ENCODE results near the gene ZCCHC4. TPM values are rescaled to one million over a fixed set of nuclear protein-coding genes. Genes with fewer than 3 reads are reported as not detected.
A peak's percentile ranks its signal among the peaks of the same experiment; 100 is the strongest.

The ZCCHC4 gene
- total RNA-seq, 2 experiments from 2014 or later, result 11.3 to 11.4 TPM

GRCh38 chr4:25303578-25303977, 9.0 kb upstream of the ZCCHC4 start:
- H3K4me1 Mint-ChIP-seq (ENCODE audit: low read depth), result no peaks in the 10 kb centered on the region
- peaks cover 12% of the 10 kb centered on the region for H3K27me3 Mint-ChIP-seq (ENCODE audit: low read depth)
- H3K9me3 Mint-ChIP-seq (ENCODE audit: insufficient read depth), result no peaks in the 10 kb centered on the region
- no peak overlapping the region for H3K27ac Mint-ChIP-seq
- DNase-seq (no peak), ATAC-seq (no peak)
- ChIA-PET CTCF (interaction anchor here (1.0 kb wide), 1 partner anchor 9 kb away, joined by 5 read pairs; the partner anchor contains the start of gene ZCCHC4), POLR2A (interaction anchor here (0.6 kb wide), 1 partner anchor 70 kb away, joined by 3 read pairs; the partner anchor contains the start of gene PI4K2B)
- H3K36me3 Mint-ChIP-seq (ENCODE audit: low read depth), result no peaks in the 10 kb centered on the region
- no peak overlapping the region for H3K4me3 Mint-ChIP-seq

GRCh38 chr4:25306518-25307057, 6.0 kb upstream of the ZCCHC4 start:
- H3K27me3 Mint-ChIP-seq (ENCODE audit: low read depth), result peaks cover 3% of the 10 kb centered on the region
- H3K27ac Mint-ChIP-seq, result no peak overlapping the region
- ChIA-PET POLR2A (no interaction called here), CTCF (no interaction called here)
- ATAC-seq (no peak), DNase-seq (no peak)
- H3K4me1 Mint-ChIP-seq (ENCODE audit: low read depth), result peaks cover 2% of the 10 kb centered on the region
- no peaks in the 10 kb centered on the region for H3K9me3 Mint-ChIP-seq (ENCODE audit: insufficient read depth)
- no peaks in the 10 kb centered on the region for H3K36me3 Mint-ChIP-seq (ENCODE audit: low read depth)
- H3K4me3 Mint-ChIP-seq, result no peak overlapping the region

GRCh38 chr4:25307596-25307995, 5.0 kb upstream of the ZCCHC4 start:
- POLR2A ChIA-PET, result no interaction called here
- DNase-seq (no peak), ATAC-seq (no peak)
- Mint-ChIP-seq H3K27ac (no peak overlapping the region), H3K27me3 (ENCODE audit: low read depth) (peaks cover 3% of the 10 kb centered on the region), H3K36me3 (ENCODE audit: low read depth) (no peaks in the 10 kb centered on the region), H3K4me3 (no peak overlapping the region), H3K9me3 (ENCODE audit: insufficient read depth) (no peaks in the 10 kb centered on the region), H3K4me1 (ENCODE audit: low read depth) (peaks cover 8% of the 10 kb centered on the region)
- CTCF ChIA-PET, result no interaction called here

- ATAC-seq (no peak), DNase-seq (no peak)
- H3K4me1 Mint-ChIP-seq (ENCODE audit: low read depth), result peaks cover 11% of the 10 kb centered on the region
- H3K9me3 Mint-ChIP-seq (ENCODE audit: insufficient read depth), result no peaks in the 10 kb centered on the region
- no peak overlapping the region for H3K27ac Mint-ChIP-seq
- no peaks in the 10 kb centered on the region for H3K36me3 Mint-ChIP-seq (ENCODE audit: low read depth)
- H3K27me3 Mint-ChIP-seq (ENCODE audit: low read depth), result peaks cover 3% of the 10 kb centered on the region
- no peak overlapping the region for H3K4me3 Mint-ChIP-seq
- CTCF ChIA-PET, result no interaction called here
- POLR2A ChIA-PET, result no interaction called here
Observed at GRCh38 chr4:25308306-25308705, 4.3 kb upstream of the ZCCHC4 start.

- Mint-ChIP-seq H3K27ac (no peak overlapping the region), H3K27me3 (ENCODE audit: low read depth) (peaks cover 3% of the 10 kb centered on the region), H3K4me3 (no peak overlapping the region), H3K36me3 (ENCODE audit: low read depth) (no peaks in the 10 kb centered on the region), H3K9me3 (ENCODE audit: insufficient read depth) (no peaks in the 10 kb centered on the region), H3K4me1 (ENCODE audit: low read depth) (peaks cover 16% of the 10 kb centered on the region)
- ChIA-PET CTCF (no interaction called here), POLR2A (no interaction called here)
- no peak for ATAC-seq
- no peak for DNase-seq
Observed at GRCh38 chr4:25308761-25309160, 3.8 kb upstream of the ZCCHC4 start.

GRCh38 chr4:25310066-25310802, 2.3 kb upstream of the ZCCHC4 start:
- no peaks in the 10 kb centered on the region for H3K9me3 Mint-ChIP-seq (ENCODE audit: insufficient read depth)
- peaks cover 2% of the 10 kb centered on the region for H3K36me3 Mint-ChIP-seq (ENCODE audit: low read depth)
- H3K4me3 Mint-ChIP-seq, result no peak overlapping the region
- POLR2A ChIA-PET, result interaction anchor here (1.3 kb wide), 1 partner anchor 76 kb away, joined by 4 read pairs; the partner anchor contains the start of gene PI4K2B
- ATAC-seq, result no peak
- CTCF ChIA-PET, result interaction anchor here (0.7 to 5.2 kb wide), 5 partner anchors 11 to 74 kb away, joined by 3 to 74 read pairs (median 23); partner anchors contain the start of gene PI4K2B
- H3K4me1 Mint-ChIP-seq (ENCODE audit: low read depth), result peaks cover 28% of the 10 kb centered on the region
- peaks cover 3% of the 10 kb centered on the region for H3K27me3 Mint-ChIP-seq (ENCODE audit: low read depth)
- DNase-seq, result no peak
- no peak overlapping the region for H3K27ac Mint-ChIP-seq

GRCh38 chr4:25310803-25311166, 1.8 kb upstream of the ZCCHC4 start:
- Mint-ChIP-seq H3K4me1 (ENCODE audit: low read depth) (peaks cover 30% of the 10 kb centered on the region), H3K9me3 (ENCODE audit: insufficient read depth) (no peaks in the 10 kb centered on the region), H3K27ac (no peak overlapping the region), H3K4me3 (no peak overlapping the region), H3K27me3 (ENCODE audit: low read depth) (peaks cover 3% of the 10 kb centered on the region), H3K36me3 (ENCODE audit: low read depth) (peaks cover 5% of the 10 kb centered on the region)
- CTCF ChIA-PET, result interaction anchor here (0.7 to 5.2 kb wide), 5 partner anchors 16 to 150 kb away, joined by 3 to 74 read pairs (median 23); partner anchors contain the start of gene PI4K2B
- DNase-seq, result no peak
- no peak for ATAC-seq
- POLR2A ChIA-PET, result interaction anchor here (1.3 kb wide), 1 partner anchor 77 kb away, joined by 4 read pairs; the partner anchor contains the start of gene PI4K2B

GRCh38 chr4:25313201-25313895, 774 bp downstream of the ZCCHC4 start:
- Mint-ChIP-seq H3K9me3 (ENCODE audit: insufficient read depth) (no peaks in the 10 kb centered on the region), H3K4me3 (peak overlapping the region; percentile 99), H3K27me3 (ENCODE audit: low read depth) (no peaks in the 10 kb centered on the region), H3K36me3 (ENCODE audit: low read depth) (peaks cover 21% of the 10 kb centered on the region), H3K4me1 (ENCODE audit: low read depth) (peaks cover 40% of the 10 kb centered on the region), H3K27ac (peak overlapping the region; percentile 95)
- ChIA-PET CTCF (interaction anchor here (1.1 to 5.2 kb wide), 27 partner anchors 8 to 729 kb away, joined by 3 to 74 read pairs (median 9); partner anchors contain the start of genes DHX15, PI4K2B and SEPSECS), POLR2A (interaction anchor here (1.0 to 2.5 kb wide), 11 partner anchors 8 to 729 kb away, joined by 3 to 28 read pairs (median 7); partner anchors contain the start of genes ANAPC4, DHX15 and SEPSECS)
- DNase-seq (peak; percentile 33), ATAC-seq (no peak)

- DNase-seq, result no peak
- Mint-ChIP-seq H3K4me1 (ENCODE audit: low read depth) (peaks cover 38% of the 10 kb centered on the region), H3K4me3 (no peak overlapping the region), H3K9me3 (ENCODE audit: insufficient read depth) (no peaks in the 10 kb centered on the region), H3K36me3 (ENCODE audit: low read depth) (peaks cover 35% of the 10 kb centered on the region), H3K27me3 (ENCODE audit: low read depth) (no peaks in the 10 kb centered on the region), H3K27ac (peak overlapping the region; percentile 76)
- ChIA-PET CTCF (interaction anchor here (0.8 to 1.9 kb wide), 9 partner anchors 8 to 176 kb away, joined by 3 to 23 read pairs (median 3); partner anchors contain the start of gene ZCCHC4), POLR2A (interaction anchor here (1.5 to 2.1 kb wide), 2 partner anchors 8 to 11 kb away, joined by 5 to 10 read pairs; partner anchors contain the start of gene ZCCHC4)
- ATAC-seq, result no peak
Observed at GRCh38 chr4:25320336-25320735, 7.8 kb downstream of the ZCCHC4 start.

- POLR2A ChIA-PET, result interaction anchor here (0.8 to 2.1 kb wide), 2 partner anchors 8 to 11 kb away, joined by 3 to 10 read pairs; partner anchors contain the start of gene ZCCHC4
- Mint-ChIP-seq H3K4me3 (no peak overlapping the region), H3K9me3 (ENCODE audit: insufficient read depth) (no peaks in the 10 kb centered on the region), H3K27ac (peak overlapping the region; percentile 76), H3K4me1 (ENCODE audit: low read depth) (peaks cover 36% of the 10 kb centered on the region), H3K36me3 (ENCODE audit: low read depth) (peaks cover 32% of the 10 kb centered on the region), H3K27me3 (ENCODE audit: low read depth) (no peaks in the 10 kb centered on the region)
- peak; percentile 60 for ATAC-seq
- DNase-seq, result no peak
- CTCF ChIA-PET, result interaction anchor here (0.8 to 1.9 kb wide), 6 partner anchors 8 to 176 kb away, joined by 3 to 23 read pairs (median 4); partner anchors contain the start of gene ZCCHC4
Observed at GRCh38 chr4:25320773-25321172, 8.2 kb downstream of the ZCCHC4 start.

- Mint-ChIP-seq H3K27me3 (ENCODE audit: low read depth) (no peaks in the 10 kb centered on the region), H3K9me3 (ENCODE audit: insufficient read depth) (no peaks in the 10 kb centered on the region), H3K4me3 (no peak overlapping the region), H3K27ac (peak overlapping the region; percentile 76), H3K4me1 (ENCODE audit: low read depth) (peaks cover 30% of the 10 kb centered on the region), H3K36me3 (ENCODE audit: low read depth) (peaks cover 25% of the 10 kb centered on the region)
- ChIA-PET CTCF (interaction anchor here (1.4 to 1.9 kb wide), 2 partner anchors 9 to 177 kb away, joined by 4 to 23 read pairs; partner anchors contain the start of gene ZCCHC4), POLR2A (interaction anchor here (2.1 kb wide), 1 partner anchor 9 kb away, joined by 10 read pairs; the partner anchor contains the start of gene ZCCHC4)
- ATAC-seq, result no peak
- no peak for DNase-seq
Observed at GRCh38 chr4:25321703-25322102, 9.1 kb downstream of the ZCCHC4 start.
